Natural killer cell (primary cell): Measurements from ENCODE around the gene UTP4. TPM values are rescaled to one million over a fixed set of nuclear protein-coding genes. Genes with fewer than 3 reads are reported as not detected.

Experiments used
- ATAC-seq, 3 donors: fragments of 150-1000 bp in 2 of 3; fragments of 200-7000 bp in 1 of 3; cut with Tn5 transposase; 1 replicate in 1 of 3; 2 replicates in 2 of 3; pipeline ENCODE4 v1.10.0; 2021; ENCODE audit warnings: mild to moderate bottlenecking in 2 of 3, moderate library complexity in 2 of 3
- DNase-seq, 2 donors: peaks; one replicate each; pipeline versions ENCODE4 v3.0.0 to v3.0.0-alpha.2; 2013 to 2021; ENCODE audit warnings: mixed read lengths in 1 of 2
- H3K27ac ChIP-seq: one replicate; pipeline ENCODE4 v1.5.1; 2013; ENCODE audit warnings: mild to moderate bottlenecking, low read length
- H3K27me3 ChIP-seq: one replicate; pipeline ENCODE4 v1.6.1; 2013; ENCODE audit warnings: low read length; ENCODE audit not compliant: control insufficient read depth, insufficient read depth
- H3K36me3 ChIP-seq: one replicate; pipeline ENCODE4 v1.6.1; 2013; ENCODE audit warnings: low read length; ENCODE audit not compliant: control insufficient read depth, insufficient read depth
- H3K4me1 ChIP-seq: one replicate; pipeline ENCODE4 v1.6.1; 2013; ENCODE audit warnings: low read length; ENCODE audit not compliant: control insufficient read depth, insufficient read depth
- H3K4me3 ChIP-seq: one replicate; pipeline ENCODE4 v1.5.1; 2013; ENCODE audit warnings: low read length
- H3K9me3 ChIP-seq: one replicate; pipeline ENCODE4 v1.6.1; 2013; ENCODE audit warnings: low read length; ENCODE audit not compliant: control insufficient read depth, insufficient read depth
- H3K27ac Mint-ChIP-seq, 2 donors: one replicate each; pipeline ENCODE4 v1.8.0; 2022; ENCODE audit warnings: mild to moderate bottlenecking in 2 of 2, mixed read lengths in 2 of 2, moderate library complexity in 1 of 2
- H3K27me3 Mint-ChIP-seq, 2 donors: one replicate each; pipeline ENCODE4 v1.8.0; 2022; ENCODE audit warnings: low read depth in 2 of 2, mixed read lengths in 2 of 2
- H3K36me3 Mint-ChIP-seq: one replicate; pipeline ENCODE4 v1.8.0; 2022; ENCODE audit warnings: mixed read lengths
- H3K4me1 Mint-ChIP-seq, 2 donors: one replicate each; pipeline ENCODE4 v1.8.0; 2022; ENCODE audit warnings: mixed read lengths in 2 of 2
- H3K4me3 Mint-ChIP-seq: one replicate; pipeline ENCODE4 v1.8.0; 2022; ENCODE audit warnings: mild to moderate bottlenecking, moderate library complexity, mixed read lengths
- H3K9me3 Mint-ChIP-seq, 2 donors: one replicate each; pipeline ENCODE4 v1.8.0; 2022; ENCODE audit warnings: mixed read lengths in 2 of 2
- WGBS: methylation state at CpG from one replicate; pipeline ENCODE4 v1.1.7; 2013; ENCODE audit warnings: missing lambda C conversion rate; ENCODE audit not compliant: insufficient coverage; 5-methylcytosine and 5-hydroxymethylcytosine counted together
- intact Hi-C: fragments of 100-400 bp; cut with micrococcal nuclease; formaldehyde crosslinking; loops from one replicate; pipeline ENCODE4 v1.14.2; 2022
- total RNA-seq, 4 donors: library from RNA; stranded (reverse); fragments of 120-200 nt in 1 of 4; gene quantifications; one replicate each; pipeline versions ENCODE4 v1.2.3 to v1.2.4, GENCODE V29; 2013 to 2022
- TF ChIP-seq, protein P1 (sequence below): fragments of 200-600 bp; IDR thresholded peaks from one replicate; pipeline ENCODE4 v1.8.0; 2022; ENCODE audit warnings: antibody characterized with exemption

UTP4 gene
- total RNA-seq, 3 donors from 2014 or later (not counting 1 experiment from before 2014, with no cell fraction given), result 23.2 to 42.6 (median 36.3) TPM

DNA sequence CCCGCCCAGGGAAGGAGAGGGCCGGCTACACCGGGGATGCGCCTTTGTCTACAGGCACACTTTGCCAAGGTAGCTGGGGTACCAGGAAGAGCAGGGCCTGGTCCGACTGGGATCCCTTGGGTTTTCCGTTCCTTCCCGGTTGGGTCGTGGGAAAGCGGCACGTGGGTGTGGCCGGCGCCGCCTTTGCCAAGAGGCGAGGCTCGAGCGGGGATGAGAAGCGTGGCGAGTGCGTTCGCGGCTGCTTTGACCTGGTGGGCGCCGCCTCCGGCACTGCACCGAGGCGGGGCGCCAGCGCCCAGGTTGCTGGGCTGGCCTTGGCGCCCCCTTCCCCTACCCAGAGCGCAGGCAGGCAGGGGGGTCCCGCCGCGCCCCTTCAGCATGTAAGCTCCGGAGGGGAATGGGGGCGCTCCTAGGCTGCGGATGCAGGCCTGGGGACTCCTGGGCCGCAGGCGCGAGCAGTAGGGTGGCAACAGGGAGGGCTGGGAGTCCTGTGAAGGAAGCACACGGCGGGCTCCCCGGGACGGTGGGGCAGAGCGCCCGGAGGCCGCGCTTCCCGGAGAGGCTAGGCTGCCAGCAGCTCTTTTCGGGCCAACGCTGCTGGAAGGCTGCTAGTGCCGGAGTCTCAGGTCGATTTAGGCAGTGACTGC, 25.0 kb upstream of the UTP4 start:
- peaks cover 10 to 14% of the 10 kb centered on the region in 2 donors for H3K4me1 Mint-ChIP-seq
- peaks cover 13 to 30% of the 10 kb centered on the region in 2 donors for H3K27me3 Mint-ChIP-seq
- TF ChIP-seq, protein P1, sequence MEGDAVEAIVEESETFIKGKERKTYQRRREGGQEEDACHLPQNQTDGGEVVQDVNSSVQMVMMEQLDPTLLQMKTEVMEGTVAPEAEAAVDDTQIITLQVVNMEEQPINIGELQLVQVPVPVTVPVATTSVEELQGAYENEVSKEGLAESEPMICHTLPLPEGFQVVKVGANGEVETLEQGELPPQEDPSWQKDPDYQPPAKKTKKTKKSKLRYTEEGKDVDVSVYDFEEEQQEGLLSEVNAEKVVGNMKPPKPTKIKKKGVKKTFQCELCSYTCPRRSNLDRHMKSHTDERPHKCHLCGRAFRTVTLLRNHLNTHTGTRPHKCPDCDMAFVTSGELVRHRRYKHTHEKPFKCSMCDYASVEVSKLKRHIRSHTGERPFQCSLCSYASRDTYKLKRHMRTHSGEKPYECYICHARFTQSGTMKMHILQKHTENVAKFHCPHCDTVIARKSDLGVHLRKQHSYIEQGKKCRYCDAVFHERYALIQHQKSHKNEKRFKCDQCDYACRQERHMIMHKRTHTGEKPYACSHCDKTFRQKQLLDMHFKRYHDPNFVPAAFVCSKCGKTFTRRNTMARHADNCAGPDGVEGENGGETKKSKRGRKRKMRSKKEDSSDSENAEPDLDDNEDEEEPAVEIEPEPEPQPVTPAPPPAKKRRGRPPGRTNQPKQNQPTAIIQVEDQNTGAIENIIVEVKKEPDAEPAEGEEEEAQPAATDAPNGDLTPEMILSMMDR, result no peak
- H3K9me3 ChIP-seq, result no peaks in the 10 kb centered on the region
- DNase-seq, result no peak
- 13% methylated on average over 52 of the region's 52 CpGs for WGBS
- peak overlapping the region; percentile 72 for H3K4me3 Mint-ChIP-seq
- no peak overlapping the region for H3K27ac Mint-ChIP-seq
- no peaks in the 10 kb centered on the region for H3K36me3 Mint-ChIP-seq
- peaks cover 2% of the 10 kb centered on the region for H3K36me3 ChIP-seq
- no peak overlapping the region for H3K27ac ChIP-seq
- no peak overlapping the region for H3K4me3 ChIP-seq
- no peak for ATAC-seq
- H3K9me3 Mint-ChIP-seq, result no peaks in the 10 kb centered on the region
- intact Hi-C loops, result no loop called here
- peaks cover 24% of the 10 kb centered on the region for H3K4me1 ChIP-seq
- H3K27me3 ChIP-seq, result peaks cover 27% of the 10 kb centered on the region

DNA sequence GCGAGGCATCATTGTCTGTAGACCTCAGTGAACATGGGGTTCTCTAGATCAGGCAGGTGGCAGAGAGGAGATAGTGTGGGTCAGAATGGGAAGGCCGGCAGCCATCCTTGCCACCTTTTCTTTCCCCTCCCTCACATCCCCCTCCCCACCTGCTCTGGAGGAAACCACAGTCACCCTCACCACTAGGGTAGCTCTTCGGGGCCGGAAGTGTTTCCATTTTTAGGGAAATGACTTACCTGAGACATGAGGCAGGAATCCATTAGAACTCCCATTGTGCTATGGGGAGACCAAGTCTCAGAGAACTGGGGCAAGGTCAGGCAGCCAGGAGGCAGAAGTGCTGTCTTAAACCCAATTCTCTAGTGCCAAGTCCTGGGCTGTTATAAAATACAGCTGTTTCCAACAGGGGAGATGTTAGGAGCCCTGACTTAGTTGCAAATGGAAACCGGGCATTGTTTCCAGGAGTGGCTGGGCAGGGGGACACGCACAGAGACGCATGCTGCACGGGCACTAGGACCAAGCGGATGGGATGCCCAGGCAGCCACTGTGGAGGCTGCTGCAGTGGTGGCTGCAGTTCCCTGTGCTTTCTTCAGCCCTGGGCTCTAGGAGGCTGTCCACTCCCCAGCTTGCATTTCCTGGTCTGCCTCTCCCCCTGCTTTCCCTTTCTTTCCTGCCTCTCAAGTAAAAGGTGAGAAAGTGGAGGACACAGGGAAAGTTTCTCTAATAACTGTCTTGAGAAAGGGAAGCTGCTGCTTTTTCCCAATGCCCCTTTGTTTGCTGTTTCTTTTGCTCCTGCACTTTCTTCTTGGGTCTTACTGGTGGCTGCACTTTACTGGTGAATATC, 24.2 kb upstream of the UTP4 start:
- no peak overlapping the region for H3K27ac Mint-ChIP-seq
- peaks cover 13 to 27% of the 10 kb centered on the region in 2 donors for H3K27me3 Mint-ChIP-seq
- peaks cover 10 to 18% of the 10 kb centered on the region in 2 donors for H3K4me1 Mint-ChIP-seq
- no peak overlapping the region for H3K4me3 Mint-ChIP-seq
- H3K36me3 Mint-ChIP-seq, result no peaks in the 10 kb centered on the region
- WGBS, result 79% methylated on average over 9 of the region's 9 CpGs
- TF ChIP-seq, protein P1, result no peak
- Histone ChIP-seq H3K4me3 (no peak overlapping the region), H3K27ac (no peak overlapping the region), H3K27me3 (peaks cover 27% of the 10 kb centered on the region), H3K36me3 (peaks cover 2% of the 10 kb centered on the region), H3K9me3 (no peaks in the 10 kb centered on the region), H3K4me1 (peaks cover 24% of the 10 kb centered on the region)
- ATAC-seq (no peak), DNase-seq (no peak)
- intact Hi-C loops, result no loop called here
- no peaks in the 10 kb centered on the region for H3K9me3 Mint-ChIP-seq

DNA sequence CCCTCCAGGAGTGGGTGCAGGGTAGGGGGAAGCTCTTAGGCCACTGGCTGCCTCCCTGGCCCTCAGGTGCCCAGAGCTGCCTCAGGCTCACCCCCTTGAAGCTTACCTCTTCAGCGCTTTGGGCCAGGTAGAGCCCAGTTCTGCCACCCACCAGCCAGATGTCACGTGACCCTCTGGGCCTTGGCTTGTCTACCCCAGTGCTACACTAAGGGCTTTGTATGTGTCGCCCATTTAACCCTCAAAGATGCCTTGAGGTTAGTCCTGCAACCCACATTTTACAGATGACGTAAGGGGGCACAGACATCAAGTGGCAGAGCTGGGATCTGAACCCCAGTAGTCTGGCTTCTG, 23.6 kb upstream of the UTP4 start:
- peaks cover 27% of the 10 kb centered on the region for H3K27me3 ChIP-seq
- no peak for ATAC-seq
- WGBS, result 88% methylated on average over 4 of the region's 4 CpGs

More for the DNA sequence above, 23.6 kb upstream of the UTP4 start:
- Mint-ChIP-seq H3K4me1 (peaks cover 10 to 18% of the 10 kb centered on the region in 2 donors), H3K9me3 (no peaks in the 10 kb centered on the region), H3K4me3 (no peak overlapping the region), H3K27me3 (peaks cover 13 to 25% of the 10 kb centered on the region in 2 donors), H3K27ac (no peak overlapping the region), H3K36me3 (no peaks in the 10 kb centered on the region)
- Histone ChIP-seq H3K9me3 (no peaks in the 10 kb centered on the region), H3K4me1 (peaks cover 24% of the 10 kb centered on the region), H3K36me3 (peaks cover 2% of the 10 kb centered on the region), H3K27ac (no peak overlapping the region), H3K4me3 (no peak overlapping the region)
- TF ChIP-seq, protein P1, result no peak
- intact Hi-C loops, result no loop called here
- no peak for DNase-seq
